Measurements from ENCODE around the gene YLPM1.

The YLPM1 gene

GRCh38 chr14:74879427-74880182, 116.5 kb downstream of the YLPM1 start:
- no peak for DNase-seq

GRCh38 chr14:74881431-74882102, 118.5 kb downstream of the YLPM1 start, which contains the start of gene DLST:
Gene DLST (plus strand): TSS chr14:74881916. CDS start chr14:74881954, 38 bp downstream.
- peak; percentile 87 for DNase-seq

- DNase-seq: peak; percentile 34
Measured at GRCh38 chr14:74882103-74882920, 119.2 kb downstream of the YLPM1 start.

Measured in fibroblast of skin of right quadriceps (primary cell).